ENCODE measurements around the gene SCMH1.

- TF ChIP-seq, protein P1, sequence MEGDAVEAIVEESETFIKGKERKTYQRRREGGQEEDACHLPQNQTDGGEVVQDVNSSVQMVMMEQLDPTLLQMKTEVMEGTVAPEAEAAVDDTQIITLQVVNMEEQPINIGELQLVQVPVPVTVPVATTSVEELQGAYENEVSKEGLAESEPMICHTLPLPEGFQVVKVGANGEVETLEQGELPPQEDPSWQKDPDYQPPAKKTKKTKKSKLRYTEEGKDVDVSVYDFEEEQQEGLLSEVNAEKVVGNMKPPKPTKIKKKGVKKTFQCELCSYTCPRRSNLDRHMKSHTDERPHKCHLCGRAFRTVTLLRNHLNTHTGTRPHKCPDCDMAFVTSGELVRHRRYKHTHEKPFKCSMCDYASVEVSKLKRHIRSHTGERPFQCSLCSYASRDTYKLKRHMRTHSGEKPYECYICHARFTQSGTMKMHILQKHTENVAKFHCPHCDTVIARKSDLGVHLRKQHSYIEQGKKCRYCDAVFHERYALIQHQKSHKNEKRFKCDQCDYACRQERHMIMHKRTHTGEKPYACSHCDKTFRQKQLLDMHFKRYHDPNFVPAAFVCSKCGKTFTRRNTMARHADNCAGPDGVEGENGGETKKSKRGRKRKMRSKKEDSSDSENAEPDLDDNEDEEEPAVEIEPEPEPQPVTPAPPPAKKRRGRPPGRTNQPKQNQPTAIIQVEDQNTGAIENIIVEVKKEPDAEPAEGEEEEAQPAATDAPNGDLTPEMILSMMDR (IDR thresholded peaks at IDR 0.05; ENCODE audit: poor library complexity): no peak
- no peak for TF ChIP-seq EZH2 (IDR thresholded peaks at IDR 0.05; ENCODE audit: borderline replicate concordance)
- no peak for TF ChIP-seq EZH2phosphoT487 (IDR thresholded peaks at IDR 0.05; ENCODE audit: low read depth, severe bottlenecking, unreplicated experiment)
Measured at GRCh38 chr1:41274752-41275545, 32.8 kb upstream of the SCMH1 start.

Data from hepatocyte (in vitro differentiated cells).